NCI-H2107 treated with DMSO at 0.1 percent for 48 hours (cell line): ENCODE data around the gene MAFF.

Experiments used
- DNase-seq: peaks from one replicate; lab custom pipeline; 2025; ENCODE audit not compliant: unreplicated experiment; lab: John Stamatoyannopoulos, UW

MAFF gene

DNA sequence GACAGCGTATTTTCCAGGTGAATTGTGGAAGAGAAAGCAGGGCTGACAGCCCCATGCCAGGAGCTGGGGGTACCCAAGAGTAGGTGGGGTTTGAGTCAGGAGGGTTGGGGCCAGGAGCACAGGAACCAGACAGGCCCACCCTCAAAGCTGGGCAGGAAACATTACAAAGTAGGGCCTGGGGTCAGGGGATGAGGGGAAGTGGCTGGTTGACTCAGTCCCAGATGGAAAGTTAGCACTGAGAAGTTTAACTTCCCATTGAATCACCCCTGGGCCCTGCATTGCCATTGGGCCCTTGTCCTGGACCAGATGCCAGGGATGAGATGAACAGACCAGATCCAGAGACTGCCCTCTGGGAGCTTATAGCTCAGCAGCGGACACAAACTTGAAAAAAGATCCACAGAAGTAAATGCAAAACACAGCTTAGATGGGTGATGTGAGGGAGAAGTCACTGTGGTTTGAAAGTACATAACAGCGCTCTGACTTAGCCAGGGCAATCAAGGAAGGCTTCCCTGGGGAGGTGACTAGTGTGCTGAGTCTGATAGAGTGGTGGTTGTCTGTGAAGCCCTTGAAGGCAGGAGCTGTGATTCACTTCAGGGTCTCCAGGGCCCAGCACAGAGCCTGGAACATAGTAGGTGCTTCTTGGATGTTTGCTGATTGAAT lies 2.2 kb downstream of the MAFF start:
- no peak for DNase-seq

DNA sequence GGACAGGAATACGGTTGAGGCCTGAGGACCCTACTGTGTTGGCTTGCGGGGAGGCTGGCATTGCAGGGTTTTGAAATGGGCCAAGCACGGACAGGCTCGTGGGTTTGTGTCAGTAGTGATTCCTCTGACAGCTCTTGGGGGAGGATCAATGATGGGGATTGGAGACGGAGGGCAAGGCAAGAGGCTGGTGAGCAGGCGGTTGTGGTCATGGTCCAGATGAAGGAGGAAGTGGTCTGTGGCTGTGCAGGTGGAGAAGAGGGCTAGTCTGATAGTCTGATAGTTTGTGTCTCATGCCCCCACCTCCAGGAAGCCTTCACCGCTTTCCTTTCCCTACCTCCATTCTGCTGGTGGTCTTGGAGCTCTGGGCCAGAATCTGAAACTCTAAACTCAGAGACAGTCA lies 3.0 kb downstream of the MAFF start:
- no peak for DNase-seq

DNA sequence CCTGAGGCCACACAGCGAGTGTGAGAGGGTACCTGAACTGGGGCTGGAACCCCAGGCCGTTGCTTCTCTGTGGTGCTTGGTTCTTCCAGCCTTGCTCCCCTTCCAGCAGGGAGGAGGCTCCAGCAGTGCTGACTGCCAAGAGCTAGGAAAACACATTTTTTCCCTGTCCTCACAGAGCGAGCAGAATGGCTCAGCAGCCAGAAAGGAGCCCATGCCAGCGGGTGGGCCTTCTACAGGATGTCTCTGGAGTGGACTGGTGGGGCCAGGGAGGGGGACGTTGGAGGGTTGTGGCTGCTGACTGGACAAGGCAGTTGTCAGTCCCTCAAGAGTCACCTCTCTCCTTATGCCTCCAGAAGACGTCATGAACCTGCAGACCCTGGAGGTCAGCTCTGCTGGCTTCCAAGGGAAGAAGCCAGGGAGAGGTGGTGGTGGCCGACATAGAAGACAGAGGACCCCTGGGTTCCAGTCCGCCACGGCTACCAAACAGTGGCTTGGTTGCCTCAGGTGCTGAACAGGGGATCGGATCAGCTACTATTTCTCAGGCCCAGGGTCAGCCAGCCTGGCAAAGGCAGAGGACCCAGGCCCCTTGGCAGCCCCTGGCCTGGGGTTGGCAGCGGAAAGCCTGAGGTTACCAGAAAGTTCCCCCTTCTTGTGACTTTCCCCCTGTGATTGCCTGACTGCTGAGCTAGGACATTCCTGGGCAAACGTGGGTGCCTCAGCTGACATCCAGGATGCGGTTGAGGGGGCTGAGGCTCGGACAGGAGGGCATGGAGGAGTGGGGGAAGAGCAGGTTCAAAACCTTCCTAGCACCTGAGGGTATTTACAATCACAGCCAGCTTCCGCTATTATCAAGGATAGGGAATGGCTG lies 3.7 kb downstream of the MAFF start:
- no peak for DNase-seq

DNA sequence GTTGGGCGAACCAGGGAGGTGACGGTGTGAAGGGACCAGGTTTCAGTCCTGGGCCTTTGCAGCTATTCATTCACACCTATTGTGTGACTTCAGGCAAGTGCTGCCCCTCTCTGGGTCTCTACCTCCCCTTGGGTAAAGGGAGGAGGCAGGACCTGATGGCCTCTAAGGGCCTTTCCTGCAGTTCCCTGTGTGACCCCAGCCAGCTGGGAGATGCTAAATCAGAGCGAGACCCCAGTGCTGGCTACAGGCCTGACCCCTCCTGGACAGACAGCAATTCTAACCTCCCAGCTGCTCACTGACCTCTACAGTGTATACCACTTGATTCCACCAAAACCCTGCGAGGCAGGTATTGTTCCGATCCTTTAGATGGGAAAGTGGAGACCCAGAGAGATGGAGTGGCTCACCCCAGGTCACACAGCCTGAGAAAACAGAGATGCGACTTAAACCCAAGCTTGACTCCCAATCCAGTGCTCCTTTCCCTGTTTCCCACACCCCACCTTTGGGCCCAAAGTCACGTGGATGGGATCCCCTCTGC lies 6.2 kb downstream of the MAFF start:
- no peak for DNase-seq

DNA sequence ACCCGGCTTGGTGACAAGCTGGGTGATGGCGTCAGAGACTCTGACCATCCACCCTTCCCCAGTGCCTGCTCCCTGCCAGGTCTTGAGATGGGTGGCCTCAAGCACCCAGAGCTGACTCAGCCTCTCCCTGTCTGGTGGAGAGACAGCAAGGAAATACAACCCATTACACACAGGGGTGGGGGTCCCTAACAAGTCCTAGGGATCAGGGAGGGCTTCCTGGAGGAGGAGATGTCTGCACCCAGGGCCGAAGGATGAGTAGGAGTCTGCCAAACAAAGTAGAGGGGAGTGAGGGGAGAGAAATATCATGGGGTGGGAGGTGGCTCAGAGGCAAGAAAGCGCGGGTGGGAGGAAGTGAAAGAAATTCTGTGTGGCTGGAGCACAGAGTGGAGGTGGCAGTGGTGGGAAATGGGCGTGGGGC lies 6.8 kb downstream of the MAFF start:
- no peak for DNase-seq

DNA sequence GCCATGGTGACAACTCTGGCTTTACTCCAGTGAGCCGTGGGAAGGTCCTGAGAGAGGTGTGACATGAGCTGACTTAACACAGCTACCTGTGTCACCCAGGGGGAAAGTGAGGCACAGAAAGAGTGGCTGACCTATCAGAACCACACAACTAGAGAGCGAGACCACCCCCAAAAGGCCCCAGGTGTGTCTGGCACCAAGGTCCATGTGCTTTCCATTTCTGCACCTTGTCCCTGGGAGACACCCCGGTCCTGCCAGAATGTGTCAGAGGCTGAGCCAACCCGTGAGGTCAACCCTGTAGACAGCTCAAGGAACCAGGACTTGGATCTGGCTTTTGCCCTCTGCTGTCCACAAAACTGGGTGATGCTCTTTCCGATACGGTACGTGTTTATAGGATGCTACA lies 9.8 kb downstream of the MAFF start:
- no peak for DNase-seq

DNA sequence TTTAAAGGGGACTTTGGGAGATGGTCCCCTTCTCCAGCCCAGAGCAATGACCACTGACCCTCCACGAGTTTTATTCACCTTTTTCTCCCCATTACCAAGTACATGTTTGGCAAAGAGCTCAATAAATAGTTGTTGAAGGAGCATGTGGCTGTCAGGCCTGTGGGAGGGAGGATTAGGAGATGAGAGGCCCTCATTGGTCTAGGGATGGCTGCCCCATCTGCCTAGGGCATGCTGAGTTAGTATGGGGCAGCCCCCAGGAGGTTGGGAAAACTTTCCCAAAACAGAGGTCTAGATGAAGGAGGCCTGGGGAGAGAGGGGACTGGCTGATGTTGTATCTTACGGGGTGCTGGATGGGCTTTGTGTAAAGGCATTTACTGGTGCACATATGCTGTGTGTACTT lies 10.6 kb downstream of the MAFF start:
- no peak for DNase-seq

DNA sequence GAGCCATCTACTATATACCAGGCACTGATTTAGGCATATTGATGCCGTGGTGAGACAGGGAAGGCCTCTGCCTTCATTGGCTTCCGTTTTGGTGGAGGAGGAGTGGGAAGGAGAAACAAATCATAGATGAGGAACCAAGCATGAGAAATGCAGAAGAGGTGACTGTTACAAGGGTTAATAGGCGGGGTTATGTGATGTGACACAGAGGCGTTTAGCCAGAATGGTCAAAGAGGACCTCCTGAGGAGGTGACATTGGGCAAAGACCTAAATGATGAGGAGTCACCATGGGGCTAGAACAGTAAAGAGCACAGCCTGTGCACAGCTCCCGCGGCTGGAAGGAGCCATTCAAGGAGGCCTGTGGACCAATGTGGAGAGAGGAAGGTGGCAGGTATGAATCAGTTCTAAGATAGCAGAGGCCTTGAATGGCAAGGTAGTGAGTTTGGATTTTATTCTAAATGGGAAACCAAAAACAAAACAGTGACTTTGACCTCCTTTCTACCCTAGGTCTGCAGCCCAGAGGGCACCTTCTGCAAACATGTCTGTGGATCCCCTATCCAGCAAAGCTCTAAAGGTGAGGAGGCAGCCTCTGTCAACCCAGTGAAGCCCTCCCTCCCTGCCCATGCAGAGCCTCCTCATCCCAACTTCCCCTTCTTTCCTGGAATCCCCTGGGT lies 11.7 kb downstream of the MAFF start:
- DNase-seq, result no peak

DNA sequence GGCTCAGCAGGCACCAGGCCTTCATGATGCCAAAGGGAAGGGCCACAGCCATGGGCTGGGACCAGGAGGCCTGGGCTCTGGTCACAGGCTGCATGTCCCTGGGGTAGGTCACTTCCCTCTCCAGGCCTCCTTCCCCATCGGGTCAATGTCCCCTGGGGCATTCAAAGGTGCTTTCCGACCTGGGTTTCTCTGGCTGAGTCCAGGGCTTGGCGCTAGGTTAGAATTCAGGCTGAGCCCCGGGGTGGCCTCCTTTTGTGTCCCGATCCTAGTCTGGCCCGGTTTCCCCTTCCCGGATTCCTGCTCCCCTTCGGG lies 12.2 kb downstream of the MAFF start:
- no peak for DNase-seq

DNA sequence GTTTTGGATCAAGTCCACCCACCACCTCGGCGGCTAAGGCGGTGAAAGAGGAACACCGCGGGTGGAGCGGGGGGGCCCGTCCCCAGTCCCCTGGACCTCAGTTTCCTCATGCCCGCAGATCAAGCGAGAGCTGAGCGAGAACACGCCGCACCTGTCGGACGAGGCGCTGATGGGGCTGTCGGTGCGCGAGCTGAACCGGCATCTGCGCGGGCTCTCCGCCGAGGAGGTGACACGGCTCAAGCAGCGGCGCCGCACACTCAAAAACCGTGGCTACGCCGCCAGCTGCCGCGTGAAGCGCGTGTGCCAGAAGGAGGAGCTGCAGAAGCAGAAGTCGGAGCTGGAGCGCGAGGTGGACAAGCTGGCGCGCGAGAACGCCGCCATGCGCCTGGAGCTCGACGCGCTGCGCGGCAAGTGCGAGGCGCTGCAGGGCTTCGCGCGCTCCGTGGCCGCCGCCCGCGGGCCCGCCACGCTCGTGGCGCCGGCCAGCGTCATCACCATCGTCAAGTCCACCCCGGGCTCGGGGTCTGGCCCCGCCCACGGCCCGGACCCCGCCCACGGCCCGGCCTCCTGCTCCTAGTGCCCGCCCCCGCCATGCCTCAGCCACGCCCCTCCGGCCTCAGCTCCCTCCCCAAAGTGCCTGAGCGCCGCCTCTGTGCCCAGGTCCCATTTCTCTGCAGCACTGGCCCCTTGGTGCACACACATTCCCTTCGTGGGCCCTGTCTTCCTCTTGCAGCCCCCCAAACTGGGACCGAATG lies 12.7 kb downstream of the MAFF start:
- DNase-seq, result no peak

DNA sequence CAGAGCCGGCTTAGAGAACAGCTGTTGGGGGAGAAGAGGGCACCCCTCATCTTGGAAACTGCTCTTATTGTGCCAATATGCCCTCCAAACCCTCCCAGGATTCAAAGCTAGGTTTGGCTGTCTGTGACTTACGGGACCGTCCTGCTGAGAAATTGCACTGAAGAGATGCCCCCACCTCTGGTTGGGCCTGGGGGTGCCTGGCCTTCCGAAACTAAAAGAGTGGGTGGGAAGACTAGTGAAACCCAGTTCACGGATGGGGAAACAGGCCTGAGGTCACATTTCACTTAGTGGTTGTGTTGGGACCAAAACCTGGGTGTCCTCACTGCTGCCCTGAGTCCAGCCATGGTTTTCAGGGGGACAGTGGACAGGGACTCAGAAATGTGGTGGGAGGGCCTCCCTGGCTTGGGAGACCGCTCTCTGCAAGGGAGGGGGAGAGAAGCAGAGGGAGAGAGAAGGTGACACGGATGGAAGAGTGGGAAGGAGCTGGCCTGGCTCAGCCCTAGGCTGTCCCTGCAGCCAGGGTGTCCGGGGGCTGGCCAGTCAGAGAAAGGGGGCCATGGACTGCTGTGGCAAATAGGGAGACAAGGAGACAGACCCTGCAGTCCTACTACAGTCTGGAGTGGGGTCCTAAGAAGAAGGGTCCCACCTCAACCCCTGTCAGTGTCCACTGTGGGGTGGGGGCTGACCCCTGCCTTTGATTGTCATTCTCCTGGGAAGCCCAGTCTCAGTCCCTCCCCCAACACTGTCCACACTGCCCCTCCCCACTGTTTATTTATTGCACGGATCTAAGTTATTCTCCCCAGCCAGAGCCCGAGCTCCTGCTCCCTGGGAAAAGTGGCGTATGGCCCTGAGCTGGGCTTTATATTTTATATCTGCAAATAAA lies 13.6 kb downstream of the MAFF start:
- no peak for DNase-seq

DNA sequence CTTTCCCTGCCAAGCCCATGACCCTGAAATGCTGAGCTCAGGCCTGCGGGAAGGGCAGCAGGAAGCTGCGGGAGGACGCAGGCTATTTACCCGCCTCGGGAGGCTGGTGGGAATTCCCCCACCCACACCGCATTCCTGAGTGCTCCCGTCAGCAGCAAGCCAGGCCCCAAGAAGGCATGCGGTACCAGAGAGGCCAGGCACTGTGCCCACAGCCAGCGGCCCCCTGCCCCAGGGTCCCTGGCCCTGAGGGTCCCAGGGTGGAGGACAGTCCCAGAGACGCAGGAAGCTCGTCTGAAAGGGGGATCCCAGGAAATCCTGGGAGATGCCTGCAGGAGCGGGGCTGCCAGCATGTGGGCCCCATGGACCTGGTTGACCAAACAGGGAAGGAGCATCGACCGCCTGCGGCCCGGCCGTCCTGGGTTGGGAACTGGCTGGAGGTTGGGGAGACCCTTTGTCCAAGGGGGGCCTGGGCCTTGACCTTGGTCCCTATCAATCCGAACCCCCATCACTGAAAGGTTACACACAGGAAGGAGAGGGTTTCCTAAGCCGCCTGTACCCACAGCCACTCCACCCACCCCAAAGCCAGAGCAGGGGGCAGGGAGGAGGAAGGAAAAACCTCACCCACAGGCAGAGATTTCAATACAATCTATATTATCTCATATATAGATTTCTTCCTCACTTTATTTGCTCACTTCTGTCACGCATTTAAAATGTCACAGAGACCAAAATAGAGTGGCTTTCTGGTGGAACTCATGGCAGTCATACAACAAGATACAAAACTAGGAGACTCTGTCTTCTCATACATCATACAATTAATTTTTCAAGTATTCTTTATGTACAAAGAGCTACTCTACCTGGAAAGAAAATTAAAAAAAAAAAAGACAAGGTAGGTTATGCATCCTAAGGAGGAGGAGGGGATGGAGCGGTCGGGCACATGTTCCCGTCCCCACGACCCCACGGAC lies 17.1 kb downstream of the MAFF start:
- no peak for DNase-seq

DNA sequence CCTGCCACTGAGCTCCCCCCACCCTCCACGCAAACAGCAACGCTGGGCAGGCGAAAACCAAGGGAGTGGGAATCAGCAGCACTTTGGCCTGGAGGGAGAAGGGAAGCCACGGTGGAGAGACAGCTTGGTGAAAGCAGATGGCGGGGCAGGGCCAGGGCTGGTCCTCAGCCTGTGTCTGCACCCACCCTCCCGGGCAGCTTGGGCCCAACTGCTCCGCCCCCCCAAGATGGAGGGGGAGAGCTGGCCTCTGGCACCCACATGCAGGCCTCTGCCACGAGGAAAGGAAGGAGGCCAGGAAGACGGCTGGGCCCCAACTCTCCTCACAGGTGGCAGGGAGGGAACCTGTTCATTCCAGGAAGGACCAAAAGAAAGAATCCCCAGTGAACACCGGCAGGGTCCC lies 17.8 kb downstream of the MAFF start:
- no peak for DNase-seq

DNA sequence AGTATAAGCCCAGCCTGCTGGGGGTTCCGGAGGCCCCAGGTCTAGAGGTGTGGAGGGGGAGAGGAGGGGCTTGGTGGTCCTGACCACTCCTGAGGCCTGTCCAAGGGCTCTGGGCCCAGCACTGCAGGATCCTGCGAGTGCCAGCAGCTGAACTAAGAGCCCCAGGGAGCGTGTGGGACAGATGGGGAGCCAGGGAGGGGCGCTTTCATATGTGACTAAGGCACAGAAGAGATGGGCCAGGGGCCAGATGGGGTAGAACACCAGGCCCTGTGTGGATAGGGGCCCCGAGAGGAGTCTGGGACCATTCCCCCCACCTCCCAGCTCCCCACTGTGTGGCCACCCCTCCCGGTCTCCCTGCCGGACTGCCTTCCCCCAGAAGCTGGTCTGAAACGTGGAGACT lies 18.4 kb downstream of the MAFF start:
- DNase-seq, result no peak

DNA sequence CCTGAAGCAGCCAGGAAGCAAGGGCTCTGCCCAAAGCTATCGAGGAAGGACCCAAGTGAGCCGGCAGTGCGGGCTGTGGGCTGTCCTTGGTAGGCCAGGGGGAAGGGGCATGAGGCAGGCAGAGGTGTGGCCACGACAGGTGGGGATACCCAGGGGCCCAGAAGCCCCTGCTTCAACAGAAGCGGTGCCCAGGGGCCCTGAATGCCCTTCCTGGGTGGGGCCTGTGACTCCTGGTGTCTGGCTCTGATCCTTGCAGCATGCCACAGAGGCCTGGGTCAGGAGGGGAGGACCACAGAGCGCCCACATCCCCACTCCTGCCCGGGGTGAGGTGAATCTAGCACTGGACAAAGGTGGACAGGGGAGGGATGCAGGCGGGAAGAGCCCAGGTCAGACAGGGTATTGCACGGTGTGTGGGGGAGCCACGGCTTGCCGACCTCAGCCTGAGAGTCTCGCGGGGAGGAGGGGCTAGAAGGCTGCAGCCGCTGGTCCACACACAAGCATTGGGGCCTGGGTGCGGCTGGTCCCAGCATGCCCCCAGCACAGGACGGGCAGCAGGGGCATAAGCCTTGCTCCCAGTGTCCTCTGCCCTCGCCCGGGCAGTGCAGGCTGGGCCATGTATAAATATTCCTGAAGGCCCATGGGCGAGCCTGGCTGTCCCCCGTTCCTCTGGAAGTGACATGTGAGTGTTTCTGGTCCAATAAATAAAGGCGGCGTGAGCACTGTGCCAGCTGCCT lies 19.0 kb downstream of the MAFF start:
- no peak for DNase-seq

DNA sequence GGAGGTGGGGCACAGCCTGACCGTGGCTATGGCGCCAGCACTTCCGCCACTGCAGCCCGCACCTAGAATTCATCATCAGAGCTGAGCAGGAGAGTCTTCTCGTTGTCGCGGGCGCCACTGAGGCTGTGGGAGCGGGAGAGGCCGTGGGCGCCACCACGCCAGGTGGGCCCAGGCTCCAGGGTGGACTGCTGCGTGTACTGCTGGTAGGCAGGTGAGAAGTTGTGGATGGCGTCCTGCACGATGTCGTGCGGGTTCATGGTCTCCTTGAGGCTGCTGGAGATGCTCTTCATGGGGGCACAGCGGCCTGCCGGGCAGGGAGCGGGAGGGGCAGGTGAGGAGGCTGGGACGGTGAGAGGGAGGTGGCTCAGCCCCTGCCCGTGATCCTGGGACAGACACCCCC lies 19.6 kb downstream of the MAFF start:
- DNase-seq, result no peak

DNA sequence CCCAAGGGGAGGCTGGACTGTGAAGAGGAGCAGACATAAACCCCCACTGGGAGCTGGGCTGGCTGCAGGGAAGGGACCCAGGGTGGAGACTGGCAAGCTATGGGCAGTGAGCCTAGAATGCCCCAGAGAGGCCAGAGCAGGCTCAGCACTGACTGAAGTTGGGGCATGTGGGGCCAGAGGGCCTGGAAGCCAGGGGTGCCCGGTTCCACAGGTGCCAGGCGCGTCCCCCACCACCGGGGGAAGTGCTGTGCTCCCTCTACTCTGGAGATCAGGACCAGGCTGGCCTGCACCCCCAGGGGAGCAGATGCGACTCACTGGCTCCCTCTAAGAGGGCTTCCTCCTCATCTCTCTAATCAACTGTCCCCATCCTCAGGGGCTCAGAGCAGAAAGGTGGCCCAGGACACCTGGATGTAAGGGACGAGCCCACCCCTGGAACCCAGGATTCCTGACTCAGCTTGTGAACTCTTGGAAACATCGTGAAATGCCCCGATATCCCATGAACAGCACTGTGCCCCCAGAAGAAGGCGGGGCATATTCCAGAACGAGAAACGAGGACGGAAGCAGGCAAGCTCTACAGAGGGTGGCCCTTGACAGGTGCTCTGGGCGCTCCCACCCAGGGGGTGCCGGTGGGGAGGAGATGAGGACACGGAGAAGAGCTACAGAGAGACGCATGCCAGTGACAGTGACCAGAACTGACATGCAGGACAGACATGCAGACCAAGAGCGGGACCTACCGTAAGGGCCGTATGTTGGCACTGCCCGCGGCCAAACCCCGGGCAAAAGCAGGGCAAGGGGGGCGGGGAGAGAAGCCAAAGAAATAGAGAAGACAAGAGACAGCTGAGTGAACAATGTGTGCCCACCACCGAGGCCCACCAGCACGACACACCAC lies 20.4 kb downstream of the MAFF start:
- DNase-seq, result no peak

DNA sequence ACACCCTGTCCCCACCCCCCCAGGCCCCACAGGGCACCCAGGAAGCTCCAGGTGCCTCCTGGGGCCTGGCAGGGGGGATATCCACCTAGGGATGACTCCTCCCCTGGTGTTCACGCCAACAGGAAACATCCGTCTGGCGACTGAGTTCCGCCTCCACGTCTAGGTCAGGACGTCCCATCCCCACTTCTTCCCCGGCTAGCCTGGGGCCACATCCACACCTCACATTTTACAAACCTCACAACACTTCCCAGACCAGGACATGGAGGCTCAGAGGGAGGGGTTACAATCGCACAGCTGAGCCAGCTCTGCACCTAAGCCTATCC lies 21.0 kb downstream of the MAFF start:
- DNase-seq, result no peak
